GM20431 (cell line): Measurements from ENCODE around the gene TMEM219.
"Not testable (repeated sequence)": the region's sequence is repeated elsewhere in the genome, so short reads cannot be mapped to it uniquely, and the experiment has no call there.

Experiments
- in situ Hi-C: fragments of 300-500 bp; cut with MseI, MboI; formaldehyde crosslinking; loops from one replicate; pipeline ENCODE4 v1.15.0; 2020; ENCODE audit warnings: low sequenced_read_pairs; ENCODE audit not compliant: unreplicated experiment

The TMEM219 gene, protein sequence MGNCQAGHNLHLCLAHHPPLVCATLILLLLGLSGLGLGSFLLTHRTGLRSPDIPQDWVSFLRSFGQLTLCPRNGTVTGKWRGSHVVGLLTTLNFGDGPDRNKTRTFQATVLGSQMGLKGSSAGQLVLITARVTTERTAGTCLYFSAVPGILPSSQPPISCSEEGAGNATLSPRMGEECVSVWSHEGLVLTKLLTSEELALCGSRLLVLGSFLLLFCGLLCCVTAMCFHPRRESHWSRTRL

DNA sequence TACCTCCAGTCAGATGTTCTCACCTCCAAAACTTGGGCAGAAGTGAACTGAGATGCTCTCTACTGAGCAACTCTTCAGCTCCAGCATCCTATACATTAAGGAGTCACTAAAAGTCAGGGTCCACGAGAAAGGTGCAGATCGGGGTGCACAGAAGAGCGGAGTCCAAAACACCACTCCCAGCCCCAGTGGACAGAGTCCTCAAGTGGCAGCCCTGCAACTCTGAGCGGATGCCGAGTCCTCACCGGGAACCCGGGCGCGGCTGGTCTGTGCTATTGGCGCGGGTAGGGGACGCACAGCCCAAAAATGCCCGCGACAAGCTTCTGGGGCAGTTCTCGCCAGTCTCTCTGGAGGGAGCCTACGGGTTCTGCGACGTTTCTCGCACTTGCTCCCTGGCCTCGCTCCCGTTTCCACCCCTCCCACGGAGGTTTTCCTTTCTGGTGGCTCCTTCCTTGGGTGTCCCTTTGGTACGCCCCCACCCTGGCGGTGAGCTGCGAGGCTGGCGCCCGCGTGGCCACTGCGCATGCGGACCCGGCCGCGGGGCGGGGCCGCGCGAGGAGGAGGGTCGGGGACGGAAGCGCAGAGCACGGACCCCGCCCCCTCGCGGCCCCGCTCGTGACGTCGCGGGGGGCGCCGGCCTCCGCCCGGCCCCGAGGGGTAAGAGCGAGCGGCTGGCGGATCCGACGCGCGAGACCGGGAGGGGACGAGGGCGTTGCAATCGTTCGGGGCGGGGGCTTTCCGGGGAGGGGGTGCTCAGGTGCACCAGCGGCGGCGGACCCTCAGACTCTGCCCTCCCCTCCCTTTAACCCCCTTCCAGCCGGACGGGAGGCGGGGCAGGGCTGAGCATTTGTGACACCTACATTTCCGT lies at the start of gene TMEM219:
Gene TMEM219, plus strand, starts transcription at position 601 of the 865 bp plus-strand sequence. CDS start 1,065 bp downstream, outside the sequence.
- in situ Hi-C loops, result no loop called here

DNA sequence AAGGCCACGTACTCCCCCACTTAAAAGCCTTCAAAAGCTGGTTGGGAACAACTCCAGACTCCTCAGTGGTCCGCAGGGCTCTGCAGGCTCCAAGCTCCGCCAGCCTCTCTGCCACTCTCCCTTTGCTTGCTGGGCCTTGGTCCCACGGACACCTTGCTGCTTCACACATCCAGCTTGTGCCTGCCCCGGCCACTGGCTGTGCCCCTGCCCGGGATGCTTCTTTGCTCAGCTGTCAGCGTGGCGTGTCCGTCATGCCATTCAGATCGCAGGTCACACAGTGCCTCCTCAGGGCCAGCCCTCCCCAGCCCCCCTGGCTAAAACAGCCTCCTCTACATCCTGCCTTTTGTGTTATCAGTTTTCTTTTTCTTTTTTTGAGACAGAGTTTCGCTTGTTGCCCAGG lies 49.8 kb upstream of the TMEM219 start:
- in situ Hi-C loops, result no loop called here

DNA sequence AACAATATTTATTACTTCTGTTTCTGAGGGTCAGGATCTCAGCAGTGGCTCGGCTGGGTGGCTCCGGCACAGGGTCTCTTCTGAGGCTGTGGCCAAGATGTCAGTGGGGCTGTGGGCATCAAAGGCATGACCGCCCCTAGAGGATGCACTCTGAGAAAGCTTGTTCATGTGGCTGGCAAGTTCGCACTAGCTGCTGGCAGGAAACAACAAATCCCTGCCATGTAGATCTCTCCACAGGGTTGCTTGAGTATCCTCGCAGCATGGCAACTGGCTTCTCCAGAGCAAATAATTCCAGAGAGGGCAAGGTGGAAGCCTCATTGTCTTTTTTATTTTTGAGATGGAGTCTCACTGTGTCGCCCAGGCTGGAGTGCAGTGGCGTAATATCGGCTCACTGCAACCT lies 48.4 kb upstream of the TMEM219 start:
- in situ Hi-C loops, result no loop called here

DNA sequence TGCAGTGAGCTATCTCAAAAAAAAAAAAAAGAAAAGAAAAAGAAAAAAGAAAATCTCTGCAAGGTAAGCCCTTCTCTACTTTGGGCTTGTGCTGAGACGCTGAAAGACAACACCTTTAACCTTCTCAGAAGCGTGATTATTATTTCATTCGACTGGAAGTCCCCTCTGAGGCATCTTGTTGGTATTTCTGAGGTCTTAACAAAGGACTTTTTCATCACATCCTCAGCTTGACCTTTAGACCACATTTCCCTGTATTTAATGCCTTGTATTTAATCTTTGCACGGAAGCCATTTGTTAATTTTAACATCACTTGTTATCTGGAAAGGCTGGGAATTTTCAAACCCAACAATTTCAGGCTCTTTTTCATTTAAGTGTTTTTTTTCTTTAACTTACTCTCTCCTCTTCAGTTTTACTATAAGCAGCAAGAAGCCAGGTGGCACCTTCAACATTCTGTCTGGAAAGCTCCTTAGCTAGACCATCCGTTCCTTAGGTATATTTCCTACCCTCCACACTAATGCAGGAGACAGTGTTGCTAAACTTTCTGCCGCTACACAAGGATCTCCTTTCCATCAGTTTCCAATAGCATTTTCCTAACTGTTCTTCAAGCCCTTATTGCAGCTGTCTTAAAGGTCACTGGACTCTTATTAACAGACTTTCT lies 46.2 kb upstream of the TMEM219 start:
- in situ Hi-C loops, result no loop called here

DNA sequence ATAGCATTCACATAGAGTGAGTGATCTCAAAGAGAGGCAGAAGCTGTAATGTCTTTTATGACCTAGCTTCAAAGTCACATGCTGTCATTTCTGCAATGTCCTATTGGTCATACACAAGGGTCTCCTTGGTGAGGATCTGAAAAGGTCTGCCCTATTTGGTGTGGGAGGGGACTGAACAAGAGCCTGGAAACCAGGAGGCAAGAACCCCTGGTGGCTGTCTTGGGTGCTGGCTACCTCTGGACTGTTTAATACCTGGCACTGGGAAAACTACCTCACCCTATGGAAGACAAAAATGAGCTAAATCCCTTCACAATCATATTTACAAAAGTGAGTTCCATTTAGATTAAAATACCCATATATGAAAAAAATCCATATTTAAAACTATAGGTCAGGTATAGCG lies 44.9 kb upstream of the TMEM219 start:
- in situ Hi-C loops, result no loop called here

DNA sequence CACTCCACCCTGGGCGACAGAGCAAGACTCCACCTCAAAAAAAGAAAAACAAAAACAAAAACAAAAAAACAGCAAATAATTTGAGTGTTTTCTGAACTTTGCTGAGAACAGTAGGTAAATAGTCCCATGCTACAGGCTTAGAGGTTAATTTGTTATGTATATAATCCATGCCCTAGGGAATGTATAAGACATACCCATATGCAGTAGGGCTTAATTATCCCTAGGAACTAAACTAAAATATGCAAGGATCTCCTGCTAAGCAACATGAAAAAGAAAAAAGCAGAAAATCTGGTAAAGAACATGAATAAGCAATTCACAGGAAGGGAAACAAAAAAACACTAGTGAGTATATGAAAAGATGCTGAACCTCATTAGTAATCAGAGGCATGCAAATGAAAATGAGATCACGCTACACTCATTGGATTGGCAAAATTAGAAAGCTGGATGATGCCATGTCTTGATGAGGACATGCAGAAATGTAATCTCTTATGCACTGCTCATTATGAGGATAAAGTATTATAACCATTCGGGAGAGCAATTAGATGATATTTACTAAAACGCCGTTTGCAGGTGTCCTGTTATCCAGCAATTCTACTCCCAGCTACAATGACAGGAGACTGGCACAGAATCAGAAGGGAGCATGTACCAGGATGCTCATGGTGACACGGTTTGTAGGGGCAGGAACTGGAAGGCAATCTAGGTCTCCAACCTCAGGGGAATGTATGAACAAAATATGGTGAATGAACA lies 41.4 kb upstream of the TMEM219 start:
- in situ Hi-C loops, result no loop called here

DNA sequence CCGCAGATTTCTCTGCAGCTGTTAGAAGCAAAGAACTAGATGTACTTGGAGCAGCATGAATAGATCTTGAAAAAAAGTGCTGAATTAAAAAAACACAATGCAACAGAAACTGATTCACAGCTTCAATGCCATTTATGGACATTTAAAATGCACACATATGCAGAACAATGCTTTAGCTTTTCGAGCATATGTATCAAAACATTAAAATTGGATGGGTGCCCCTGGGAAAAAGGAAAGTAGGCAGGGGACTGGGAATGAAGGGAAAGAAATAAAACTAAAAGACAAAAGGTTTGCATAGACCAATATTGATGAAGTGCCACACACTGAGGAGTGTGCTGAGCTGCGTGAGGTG lies 40.9 kb upstream of the TMEM219 start:
- in situ Hi-C loops, result no loop called here

DNA sequence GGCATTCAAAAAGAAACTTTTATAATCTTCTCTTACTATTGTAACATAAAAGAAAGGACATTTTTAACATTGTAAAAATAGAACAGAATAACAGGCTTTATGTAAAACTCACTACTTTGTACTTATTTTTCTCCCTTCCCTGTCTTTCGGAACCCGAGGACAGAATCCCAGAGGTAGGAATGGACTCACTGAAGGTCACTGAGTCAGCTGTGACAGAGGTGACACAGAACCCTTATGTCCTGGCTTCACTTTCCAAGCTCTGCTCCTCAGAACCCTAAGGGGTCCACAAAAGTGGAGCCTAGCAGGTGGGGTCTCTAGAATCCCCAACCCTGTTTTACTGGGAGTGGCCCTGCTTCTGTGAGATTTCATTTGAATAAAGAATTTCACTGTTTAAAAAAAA lies 39.6 kb upstream of the TMEM219 start:
- in situ Hi-C loops, result no loop called here

DNA sequence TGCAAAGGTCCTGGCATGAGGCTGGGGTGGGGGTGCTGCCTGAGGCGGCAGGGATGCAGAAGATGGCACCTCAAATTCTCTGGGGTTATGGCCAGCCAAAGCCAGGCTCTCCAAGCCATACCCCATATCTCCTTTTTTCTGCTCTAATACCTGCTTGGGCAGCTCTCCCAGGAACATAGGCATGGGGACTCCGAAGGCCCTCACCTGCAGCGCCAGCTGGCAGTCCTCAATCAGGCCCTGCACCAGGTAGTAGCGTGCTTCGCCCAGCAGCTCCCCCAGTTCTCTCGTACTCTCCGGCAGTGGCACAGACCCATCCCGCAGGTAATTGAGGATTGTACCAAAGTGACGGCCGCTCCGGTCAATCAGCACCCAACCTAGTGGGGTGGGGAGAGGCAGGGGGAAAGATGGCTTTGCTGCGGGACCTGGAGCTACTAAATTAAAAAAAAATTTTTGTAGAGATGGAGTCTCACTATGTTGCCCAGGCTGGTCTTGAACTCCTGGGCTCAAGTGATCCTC lies 38.8 kb upstream of the TMEM219 start:
- in situ Hi-C loops, result no loop called here

DNA sequence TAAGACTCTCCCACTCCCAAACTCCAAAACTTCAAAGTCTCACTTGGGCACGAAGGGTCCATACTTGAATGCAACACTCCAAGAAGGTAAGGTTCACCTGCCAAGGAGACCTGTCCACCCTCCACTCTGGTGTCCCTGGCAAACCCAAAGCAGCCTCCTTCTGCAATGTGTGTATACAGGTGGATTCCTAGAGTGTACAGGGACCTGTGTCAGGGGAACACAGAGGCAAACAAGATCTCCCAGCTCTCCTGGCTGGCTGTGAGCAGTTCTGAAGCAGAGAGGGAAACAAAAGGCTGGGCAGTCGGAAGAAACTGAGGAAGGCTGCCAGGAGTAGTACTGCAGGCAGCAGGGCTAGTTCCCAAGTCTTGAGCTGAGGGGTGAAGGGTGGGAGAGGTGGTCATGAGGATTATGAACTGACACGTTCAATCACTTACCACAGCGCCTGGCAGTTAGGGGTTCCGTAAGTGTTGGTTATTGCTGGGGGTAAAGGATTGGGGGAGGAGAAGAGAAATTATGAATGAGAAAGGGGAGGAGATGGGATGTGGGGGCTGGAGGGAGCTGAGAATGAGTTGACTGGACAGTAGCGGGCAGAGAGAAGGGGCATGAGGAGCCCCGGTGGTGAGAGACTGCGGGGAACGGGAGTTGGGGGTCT lies 36.6 kb upstream of the TMEM219 start:
- in situ Hi-C loops, result no loop called here

DNA sequence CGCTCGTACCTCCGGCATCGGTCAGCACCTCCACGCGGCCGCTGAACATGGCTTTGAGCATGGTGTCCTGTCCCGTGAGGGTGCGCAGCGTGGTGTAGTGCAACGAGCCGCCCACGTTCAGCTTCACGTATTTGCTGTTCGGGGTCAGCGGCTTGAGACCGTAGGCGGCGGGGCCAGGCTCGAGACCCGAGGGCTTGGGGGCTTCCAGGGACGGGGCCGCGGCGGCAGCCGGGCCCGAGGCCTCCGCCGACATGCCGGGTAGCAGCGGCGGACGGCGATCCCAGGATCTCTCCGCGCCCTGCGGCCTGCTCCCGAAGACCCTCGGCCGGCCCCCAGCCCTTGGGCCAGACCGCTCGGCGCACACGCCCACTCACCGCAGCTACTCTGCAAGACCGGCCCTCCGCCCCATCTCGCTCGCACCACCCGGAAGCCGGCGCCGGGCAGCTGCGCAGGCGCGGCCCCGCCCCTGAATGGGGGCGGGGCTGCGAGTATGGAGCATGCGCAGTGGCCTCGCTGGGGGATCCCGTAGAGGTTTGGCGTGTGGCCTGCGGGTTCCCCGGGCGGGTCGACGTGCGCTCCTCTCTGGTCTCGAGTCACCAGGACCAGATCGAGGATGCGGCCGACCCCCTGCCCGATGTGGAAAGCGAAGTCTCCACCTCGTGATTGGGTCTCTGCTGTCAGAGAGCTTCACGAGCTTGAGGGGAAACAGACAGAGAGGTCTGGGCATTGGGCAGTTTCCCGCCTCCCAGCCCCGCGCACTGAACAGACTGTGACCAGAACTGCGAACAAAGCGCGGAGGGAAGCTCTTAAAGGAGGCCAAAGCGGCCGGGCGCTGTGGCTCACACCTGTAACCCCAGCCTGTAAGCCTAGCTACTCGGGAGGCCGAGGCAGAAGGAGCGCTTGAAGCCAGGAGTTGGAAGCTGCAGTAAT lies 35.8 kb upstream of the TMEM219 start, which contains the start of gene KCTD13:
Gene KCTD13, minus strand, starts transcription at position 446 of the 930 bp plus-strand sequence. Its CDS starts 193 bp downstream, at position 253.
- in situ Hi-C loops, result no loop called here

DNA sequence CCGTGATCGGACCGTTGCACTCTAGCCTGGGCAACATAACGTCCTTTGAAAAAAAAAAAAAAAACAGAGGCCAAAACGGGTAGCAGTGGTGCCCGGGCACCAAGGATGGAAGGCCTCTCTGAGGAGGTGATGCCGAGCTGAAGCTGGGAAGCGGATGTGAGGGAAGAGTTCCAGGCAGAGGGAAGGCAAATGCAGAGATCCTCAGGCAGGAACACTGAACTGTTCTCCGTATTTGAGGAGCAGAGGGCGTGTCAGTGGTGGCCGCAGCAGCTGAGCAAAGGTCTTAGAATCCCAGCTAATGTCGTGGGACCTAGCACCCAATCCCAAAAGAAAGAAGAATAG lies 35.2 kb upstream of the TMEM219 start:
- in situ Hi-C loops, result no loop called here

DNA sequence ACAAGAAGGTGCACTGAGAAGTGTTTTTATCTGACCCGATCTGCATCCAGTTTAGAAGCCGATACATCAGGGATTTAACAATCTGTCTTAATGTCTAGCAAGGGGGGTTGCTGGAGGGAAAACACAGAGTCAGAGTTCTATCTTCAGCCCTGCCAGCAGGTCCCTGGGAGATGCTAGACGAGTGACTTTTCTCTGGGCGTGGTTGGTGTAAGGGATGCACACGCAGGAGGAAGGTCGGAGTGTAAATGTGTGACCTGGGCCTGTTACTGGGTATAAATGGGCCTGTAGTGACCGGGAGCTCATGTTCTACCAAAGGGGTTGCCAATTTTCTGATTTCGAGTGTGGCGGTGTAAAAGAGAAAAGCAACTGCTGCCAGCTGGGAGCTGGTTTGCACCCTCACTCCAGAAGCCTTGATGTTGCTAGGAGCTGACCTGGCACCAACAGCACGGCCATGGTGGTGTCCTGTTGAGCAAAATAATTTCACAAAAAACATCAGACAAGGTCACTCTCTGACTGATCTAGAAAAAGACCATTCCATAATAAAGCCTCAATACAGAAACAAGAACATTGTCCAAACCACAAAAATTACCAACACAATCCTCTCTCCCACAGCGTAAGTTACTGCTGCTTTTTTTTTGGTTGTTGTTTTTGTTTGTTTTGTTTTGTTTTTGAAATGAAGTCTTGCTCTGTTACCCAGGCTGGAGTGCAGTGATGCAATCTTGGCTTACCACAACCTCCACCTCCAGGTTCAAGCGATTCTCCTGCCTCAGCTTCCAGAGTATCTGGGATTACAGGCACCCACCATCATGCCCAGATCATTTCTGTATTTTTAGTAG lies 34.6 kb upstream of the TMEM219 start:
- in situ Hi-C loops, result no loop called here

DNA sequence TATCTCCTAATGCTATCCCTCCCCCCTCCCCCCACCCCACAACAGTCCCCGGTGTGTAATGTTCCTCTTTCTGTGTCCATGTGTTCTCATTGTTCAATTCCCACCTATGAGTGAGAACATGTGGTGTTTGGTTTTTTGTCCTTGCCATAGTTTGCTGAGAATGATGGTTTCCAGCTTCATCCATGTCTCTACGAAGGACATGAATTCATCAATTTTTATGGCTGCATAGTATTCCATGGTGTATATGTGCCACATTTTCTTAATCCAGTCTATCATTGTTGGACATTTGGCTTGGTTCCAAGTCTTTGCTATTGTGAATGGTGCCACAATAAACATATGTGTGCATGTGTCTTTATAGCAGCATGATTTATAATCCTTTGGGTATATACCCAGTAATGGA lies 30.1 kb upstream of the TMEM219 start:
- in situ Hi-C loops, result not testable (repeated sequence)

DNA sequence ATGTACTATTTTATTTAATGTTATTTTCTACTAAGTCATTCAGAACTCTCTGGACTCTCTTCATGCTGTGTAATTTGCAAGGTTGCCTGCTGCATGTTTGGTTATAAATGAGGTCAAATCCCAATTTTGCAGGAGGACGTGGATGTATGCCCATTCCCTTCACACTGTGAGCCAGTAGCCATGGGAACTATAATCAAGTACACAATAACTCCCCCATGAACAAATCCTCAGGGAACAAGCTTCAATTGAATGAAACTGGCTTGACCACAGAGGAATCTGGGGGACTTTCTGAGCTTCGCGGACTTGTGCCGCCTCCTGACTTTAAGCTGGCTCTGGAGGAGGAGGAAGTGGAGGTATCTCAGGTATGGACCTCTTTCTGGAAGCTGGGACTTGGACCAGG lies 21.2 kb upstream of the TMEM219 start:
- in situ Hi-C loops, result no loop called here

DNA sequence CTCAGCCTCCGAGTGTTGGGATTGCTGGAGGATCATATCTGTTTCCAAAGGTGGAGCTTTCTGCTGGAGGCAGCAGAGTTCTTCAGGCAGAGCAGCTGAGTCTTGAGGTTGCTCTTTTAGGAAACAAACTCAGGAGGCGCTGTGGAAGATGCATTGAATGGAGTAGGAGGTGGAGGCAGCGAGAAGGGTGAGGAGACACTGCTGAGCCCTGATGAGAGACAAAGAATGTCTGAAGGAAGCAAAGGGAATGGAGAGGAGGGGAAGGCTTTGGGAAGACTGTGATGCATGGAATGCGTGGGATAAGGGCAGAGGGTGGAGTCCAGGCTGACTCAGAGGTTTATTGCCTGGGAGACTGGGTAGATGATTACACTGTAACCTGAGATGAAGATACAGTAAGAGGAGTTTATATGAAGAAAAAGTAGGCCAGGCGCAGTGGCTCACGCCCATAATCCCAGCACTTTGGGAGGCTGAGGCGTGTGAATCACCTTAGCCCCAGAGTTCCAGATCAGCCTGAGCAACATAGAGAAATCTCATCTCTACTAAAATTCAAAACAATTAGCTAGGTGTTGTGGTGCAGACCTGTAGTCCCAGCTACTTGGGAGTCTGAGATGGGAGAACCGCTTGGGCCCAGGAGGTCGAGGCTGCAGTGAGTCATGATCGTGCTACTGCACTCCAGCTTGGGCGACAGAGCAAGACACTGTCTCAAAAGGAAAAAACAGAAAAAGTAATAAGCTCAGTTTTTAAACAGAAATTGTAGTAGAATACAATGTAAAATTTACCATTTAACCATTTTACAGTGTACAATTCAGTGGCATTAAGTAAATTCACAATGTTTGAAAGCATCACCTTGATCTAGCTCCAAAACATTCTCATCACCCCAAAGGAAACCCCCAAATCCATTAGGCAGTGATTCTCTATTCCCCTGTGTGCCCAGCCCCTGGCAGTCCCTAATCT lies 17.8 kb upstream of the TMEM219 start:
- in situ Hi-C loops, result no loop called here

DNA sequence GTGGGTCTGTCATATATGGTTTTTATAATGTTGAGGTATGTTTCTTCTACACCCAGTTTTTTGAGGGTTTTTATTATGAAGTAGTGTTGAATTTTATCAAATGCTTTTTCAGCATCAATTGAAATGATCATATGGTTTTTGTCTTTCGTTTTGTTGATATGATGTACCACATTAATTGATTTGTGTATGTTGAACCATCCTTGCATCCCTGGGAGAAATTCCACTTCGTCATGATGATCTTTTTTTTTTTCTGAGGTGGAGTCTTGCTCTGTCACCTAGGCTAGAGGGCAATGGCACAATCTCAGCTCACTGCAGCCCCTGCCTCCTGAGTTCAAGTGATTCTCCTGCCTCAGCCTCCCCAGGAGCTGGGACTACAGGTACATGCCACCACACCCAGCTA lies 14.0 kb upstream of the TMEM219 start:
- in situ Hi-C loops, result no loop called here
